ENCODE data around the gene NPLOC4.
"Not testable (repeated sequence)": the region's sequence is repeated elsewhere in the genome, so short reads cannot be mapped to it uniquely, and the experiment has no call there.

Gene NPLOC4

DNA sequence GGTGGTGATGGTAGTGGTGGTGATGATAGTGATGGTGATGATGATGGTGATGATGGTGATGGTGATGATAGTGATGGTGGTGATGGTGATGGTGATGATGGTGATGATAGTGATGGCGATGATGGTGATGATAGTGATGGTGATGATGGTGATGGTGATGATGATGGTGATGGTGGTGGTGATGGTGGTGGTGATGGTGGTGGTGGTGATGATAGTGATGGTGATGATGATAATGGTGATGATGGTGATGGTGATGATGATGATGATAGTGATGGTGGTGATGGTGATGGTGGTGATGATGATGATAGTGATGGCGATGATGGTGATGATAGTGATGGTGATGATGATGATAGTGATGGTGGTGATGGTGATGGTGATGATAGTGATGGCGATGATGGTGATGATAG, 104.9 kb downstream of the NPLOC4 start:
- DNase-seq: not testable (repeated sequence)

GRCh38 chr17:81531013-81531412, 105.9 kb downstream of the NPLOC4 start:
- DNase-seq: not testable (repeated sequence)

- no peak for DNase-seq
Observed at GRCh38 chr17:81529437-81529803, 107.5 kb downstream of the NPLOC4 start.

GRCh38 chr17:81528651-81529436, 108.1 kb downstream of the NPLOC4 start:
- DNase-seq: no peak

DNA sequence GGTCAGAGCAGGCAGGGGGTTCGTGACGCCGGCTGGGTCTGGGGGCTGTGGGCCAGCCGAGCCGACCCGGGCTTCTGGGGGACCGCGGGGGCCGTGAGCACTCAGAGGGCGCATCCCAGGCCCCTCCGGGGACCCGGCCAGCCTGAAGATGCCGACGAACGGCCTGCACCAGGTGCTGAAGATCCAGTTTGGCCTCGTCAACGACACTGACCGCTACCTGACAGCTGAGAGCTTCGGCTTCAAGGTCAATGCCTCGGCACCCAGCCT, 108.6 kb downstream of the NPLOC4 start:
- no peak for DNase-seq

- DNase-seq: no peak
Observed at GRCh38 chr17:81527591-81528383, 109.1 kb downstream of the NPLOC4 start, which contains the start of gene FSCN2. FSCN2 (plus strand) TSS chr17:81528377; CDS start chr17:81528532, 155 bp downstream.

DNA sequence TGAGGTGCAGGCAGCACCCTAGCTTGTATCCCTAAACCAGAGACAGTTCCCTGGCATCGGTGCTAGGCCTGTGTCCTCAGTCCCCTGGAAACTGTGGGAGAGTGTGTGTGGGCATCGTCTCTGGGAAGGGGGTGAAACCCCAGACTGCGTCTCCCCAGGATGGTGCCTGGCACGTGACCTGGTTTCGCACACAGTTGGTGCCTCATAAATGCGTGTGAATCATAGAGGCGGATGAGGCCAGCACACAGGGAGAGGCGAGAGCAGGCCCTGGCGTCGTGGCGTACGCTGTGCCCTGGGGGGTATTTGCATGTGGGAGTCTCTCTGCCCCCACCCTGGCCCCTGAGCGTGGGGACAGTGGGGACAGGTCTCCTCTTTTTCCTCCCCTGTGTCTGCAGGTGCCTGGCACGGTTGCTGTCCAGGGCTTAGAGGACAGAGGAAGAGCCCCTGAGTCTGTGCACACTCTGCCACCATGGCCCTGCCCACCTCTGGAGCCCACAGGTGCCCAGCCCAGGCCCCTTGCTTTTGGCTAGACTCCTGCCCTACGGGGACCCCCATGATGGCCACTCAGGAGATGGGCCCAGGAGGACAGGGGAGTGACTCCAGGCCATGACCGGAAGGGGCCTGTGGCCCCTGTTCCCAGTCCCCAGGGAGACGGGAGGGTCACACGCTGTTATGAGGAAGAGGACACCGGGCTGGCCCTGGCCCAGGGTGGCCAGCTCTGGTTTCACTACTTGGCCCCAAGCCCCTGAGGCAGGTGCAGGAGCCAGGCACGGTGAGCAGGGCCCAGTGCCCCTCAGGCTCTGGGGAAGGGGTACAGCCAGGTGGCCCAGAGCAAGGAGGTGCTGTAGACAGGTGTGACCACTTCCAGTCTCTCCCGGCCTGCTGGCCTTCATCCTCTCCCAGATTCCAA, 110.0 kb downstream of the NPLOC4 start:
- DNase-seq: no peak

DNA sequence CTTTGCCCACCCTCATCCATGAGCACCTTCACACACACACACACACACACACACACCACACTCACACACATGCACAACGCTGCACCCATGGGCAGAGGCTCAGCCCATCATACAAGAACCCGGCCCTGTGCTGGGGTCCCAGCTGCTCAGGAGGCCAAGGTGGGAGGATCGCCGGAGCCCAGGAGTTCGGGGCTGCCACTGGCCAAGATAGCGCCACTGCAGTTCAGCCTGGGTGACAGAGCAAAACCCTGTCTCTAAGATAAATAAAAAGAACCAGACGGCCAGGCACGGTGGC, 112.1 kb downstream of the NPLOC4 start:
- no peak for DNase-seq

DNA sequence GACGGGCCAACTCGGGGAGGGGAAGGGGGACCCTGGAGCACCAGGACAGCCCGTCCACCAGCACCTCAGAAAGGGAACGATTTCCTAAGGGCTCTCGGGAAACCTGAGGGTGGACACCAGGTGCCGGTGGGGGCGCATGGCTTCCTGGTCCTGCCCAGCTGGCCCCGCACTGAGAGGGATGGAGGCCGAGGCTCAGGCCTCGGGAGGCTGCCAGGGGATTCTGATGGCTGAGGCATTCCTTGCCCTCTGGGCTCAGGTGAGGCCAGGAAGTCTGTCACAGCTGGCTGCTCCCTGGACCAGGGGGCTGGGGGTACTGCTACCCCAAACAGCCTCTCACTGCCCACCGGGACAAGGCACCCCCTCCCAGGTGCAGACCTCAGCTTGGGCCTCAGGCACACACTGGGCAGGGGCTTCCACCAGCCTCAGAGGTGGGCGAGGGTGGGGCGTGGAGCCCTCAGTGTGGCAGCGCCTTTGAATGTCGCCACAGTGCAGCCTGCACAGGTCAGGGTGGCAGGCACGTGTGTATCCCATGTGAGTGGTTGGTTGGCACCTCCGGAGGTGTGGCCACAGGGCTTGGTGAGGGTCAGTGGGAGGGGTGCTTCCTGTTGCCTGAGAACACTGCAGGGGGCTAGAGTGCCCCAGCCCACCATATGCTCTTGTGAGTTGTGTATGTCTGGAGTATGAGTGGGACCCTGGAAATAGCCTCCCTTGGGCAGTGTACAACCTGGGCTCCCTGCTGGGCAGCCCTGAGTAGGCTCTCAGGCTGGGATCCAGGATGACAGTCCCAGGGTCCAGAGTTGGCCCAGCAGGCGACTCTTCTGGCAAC, 112.7 kb downstream of the NPLOC4 start:
- DNase-seq: no peak

DNA sequence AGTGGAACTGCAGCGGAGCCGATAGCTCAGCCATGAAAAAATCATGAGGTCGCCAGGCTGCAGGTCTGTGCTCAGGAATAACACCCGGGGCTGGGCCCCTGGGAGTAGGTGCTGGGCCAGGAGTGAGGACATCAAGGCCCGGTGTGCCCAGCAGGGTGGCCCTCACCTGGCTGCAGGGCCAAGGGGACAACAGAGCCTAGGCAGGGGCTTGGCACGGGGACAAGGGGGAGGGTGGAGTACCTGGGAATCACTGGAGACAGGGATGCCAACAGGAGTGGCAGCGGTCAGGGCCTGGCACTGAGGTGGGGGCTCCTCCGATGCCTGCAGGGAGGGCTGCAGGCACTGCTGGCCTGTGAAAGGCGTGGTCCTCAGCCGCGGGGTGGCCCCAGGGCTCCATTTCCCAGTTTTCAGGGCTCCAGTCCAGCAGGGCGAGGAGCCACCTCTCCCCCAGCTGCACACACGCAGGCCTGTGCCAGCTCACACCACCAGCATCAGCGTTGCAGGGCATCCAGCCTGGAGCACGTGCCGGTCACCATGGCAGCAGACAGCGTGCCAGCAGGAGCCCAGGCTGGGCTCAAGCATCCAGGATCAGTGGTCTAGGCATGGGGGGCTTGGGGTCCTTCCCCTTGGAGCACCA, 113.4 kb downstream of the NPLOC4 start:
- no peak for DNase-seq

- DNase-seq: no peak
Observed at GRCh38 chr17:81522491-81523401, 114.2 kb downstream of the NPLOC4 start.

DNA sequence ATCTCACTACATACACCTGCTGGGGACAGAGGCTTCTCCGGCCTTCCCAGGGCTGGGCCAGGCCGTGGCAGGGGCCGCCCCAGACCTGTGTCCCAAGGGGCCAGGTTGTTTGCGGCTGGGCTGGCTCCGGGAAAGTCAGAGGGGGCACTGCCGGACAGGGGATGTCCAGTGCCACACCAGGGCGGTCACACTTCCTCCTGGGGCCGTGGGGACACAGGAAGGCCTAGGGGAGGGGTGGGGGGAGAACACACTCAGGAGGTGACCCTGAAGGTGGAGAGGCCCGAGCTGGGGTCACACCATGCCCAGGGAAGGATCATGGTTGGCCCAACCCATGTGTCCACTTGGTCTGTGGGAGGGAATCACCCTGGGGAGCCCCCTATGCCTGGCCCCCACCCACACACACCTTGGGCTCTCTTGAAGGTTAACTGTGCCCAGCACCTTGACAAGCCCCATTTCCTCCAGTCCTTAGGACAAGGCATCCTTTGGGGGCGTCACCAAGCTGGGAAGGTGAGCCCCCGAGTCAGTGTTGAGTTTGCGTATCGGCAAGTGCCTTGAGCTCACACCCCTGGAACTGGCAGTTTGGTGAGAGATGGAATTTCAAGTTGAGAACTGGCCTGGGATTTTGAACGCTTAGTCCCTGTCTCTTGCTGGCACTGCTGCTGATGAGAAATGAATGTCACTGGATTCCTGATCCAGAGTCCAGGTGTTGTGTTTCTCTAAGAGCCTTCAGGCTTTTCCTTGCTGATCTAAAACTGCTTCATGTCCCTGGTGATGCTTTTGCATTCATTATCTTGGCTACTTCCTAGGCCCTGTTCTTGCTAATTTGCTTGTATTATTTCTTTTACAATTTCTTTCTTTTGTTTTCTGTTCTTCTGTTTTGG, 116.7 kb downstream of the NPLOC4 start:
- no peak for DNase-seq

DNA sequence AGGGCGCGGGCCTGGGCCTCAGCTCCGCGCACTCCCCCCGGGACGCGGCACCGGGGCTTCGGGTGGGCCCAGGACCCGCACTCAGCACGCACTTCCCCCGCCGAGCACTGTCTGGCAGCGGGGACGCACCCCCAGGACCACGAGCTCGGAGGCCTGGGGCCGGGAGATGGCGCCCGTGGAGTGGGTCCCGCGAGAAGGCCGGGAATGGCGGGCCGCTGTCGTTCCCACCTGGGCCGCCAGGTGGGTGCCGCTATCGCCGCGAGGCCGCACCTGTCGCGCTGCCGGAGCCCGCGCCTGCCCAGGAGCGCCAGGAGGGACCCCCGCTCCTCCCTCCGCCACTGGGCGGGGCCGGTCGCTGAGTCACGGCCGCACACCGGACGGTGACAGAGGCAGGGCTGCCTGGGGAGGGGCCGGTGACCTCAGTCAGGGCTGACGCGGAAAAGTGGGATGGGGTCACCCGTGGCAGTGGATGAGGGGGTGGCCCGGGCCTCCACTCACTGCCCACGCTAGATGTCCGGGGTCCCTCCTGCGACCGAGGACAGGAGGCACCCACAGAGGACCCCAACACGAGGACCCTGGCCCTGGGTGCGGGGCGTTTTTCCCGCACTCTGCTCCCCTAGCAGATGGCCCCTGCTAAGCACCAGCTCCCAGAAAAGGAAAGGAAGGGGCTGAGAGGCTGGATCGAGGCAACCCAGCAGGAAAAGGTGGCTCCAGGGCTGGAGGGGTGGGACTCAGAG, 117.5 kb downstream of the NPLOC4 start:
- peak; percentile 54 for DNase-seq

DNA sequence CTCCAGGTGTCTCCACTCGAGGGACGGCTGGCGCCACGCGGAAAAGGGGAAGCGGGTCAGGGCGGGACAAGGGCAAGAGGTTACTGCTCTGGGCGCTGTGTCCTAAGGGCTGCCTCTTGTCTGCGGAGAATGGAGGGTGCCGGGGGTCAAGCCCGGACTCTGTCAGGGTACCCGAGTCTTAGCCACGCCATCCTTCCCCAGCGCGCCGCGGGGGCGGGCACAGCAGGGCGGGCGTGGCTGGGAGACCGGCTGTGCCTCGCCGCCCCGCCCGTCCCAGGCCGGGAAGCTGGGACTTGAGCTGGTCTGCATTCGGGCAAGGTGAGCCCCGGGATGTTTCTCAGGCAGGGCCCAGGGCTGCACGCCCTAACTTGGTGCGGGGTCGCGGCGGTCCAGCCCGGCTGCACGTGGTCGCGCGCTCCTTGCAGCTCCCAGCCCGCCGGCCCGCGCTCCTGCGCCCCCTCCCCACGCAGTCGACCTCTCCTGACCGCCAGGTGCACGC, 118.1 kb downstream of the NPLOC4 start:
- no peak for DNase-seq

DNA sequence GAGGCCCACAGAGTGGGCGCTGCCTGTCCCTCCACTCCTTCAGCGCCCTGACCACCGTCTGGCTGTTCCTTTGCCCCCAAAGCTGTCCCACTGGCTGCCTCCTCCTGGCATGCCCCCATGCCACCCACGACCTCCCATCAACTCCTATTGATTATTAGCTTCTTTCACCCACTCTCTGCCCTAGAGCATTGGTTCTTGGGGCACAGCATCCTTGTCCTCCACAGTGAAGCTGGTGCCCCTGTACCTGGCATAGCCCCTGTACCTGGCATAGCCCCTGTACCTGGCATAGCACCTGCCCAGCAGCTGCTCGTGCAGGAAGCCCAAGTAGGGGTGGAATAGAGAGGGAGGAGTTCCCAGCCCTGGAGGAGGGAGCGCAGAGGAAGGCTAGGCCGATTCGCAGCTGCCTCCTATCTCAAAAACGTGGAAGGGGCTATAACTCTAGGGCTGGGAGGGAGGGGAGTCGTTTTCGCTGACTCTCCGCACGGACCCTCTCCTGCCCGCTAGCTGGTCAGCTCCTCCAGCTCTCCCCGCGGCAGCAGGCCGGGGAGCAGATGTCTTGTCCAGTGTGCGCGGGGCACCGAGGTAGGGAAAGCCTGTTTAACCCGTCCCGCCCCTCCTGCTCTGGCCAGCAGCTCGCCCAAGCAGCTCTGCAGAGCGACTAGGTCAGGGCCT, 118.7 kb downstream of the NPLOC4 start:
- no peak for DNase-seq

GRCh38 chr17:81517339-81518112, 119.4 kb downstream of the NPLOC4 start:
- DNase-seq: no peak

DNA sequence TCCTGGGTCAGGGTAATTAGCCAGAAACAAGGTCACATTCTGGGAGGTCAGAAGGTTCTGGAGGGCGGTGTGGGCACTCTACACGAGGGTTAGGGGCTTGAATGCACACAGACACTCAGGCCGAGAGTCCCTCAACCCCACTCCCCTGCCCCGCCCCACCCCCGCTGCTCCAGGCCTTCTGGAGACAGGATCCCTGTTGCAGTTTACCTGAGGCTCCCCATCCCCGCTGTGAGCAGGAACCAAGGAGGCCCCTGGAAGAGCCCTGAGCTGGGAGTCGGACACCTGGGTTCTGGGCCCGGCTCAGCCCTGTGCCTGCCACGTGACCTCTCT, 119.9 kb downstream of the NPLOC4 start:
- DNase-seq: no peak

GRCh38 chr17:81516439-81516838, 120.5 kb downstream of the NPLOC4 start:
- no peak for DNase-seq

All from activated gamma-delta T cell (primary cell).